HEK293 (cell line): ENCODE measurements around the gene SORL1.

Source experiments
- ATF2 ChIP-seq: fragments of 450-650 bp; formaldehyde crosslinking; IDR thresholded peaks from 2 replicates; pipeline ENCODE4 v1.5.1; 2016; ENCODE audit warnings: missing biosample characterization, missing genetic modification characterization, low read depth
- EGR2 ChIP-seq: fragments of 450-650 bp; formaldehyde crosslinking; IDR thresholded peaks from 2 replicates; pipeline ENCODE4 v1.5.1; 2016; ENCODE audit warnings: low read depth, missing biosample characterization, missing genetic modification characterization
- INSM2 ChIP-seq: fragments of 450-650 bp; formaldehyde crosslinking; IDR thresholded peaks from 2 replicates; pipeline ENCODE4 v1.5.1; 2016; ENCODE audit warnings: missing biosample characterization, missing genetic modification characterization
- PRDM10 ChIP-seq: fragments of 450-650 bp; formaldehyde crosslinking; IDR thresholded peaks from 2 replicates; pipeline ENCODE4 v1.5.1; 2016; ENCODE audit warnings: missing biosample characterization, missing genetic modification characterization
- SCRT1 ChIP-seq: fragments of 450-650 bp; formaldehyde crosslinking; IDR thresholded peaks from 2 replicates; pipeline ENCODE4 v1.5.1; 2016; ENCODE audit warnings: missing biosample characterization, missing genetic modification characterization, borderline replicate concordance
- ZBTB44 ChIP-seq: fragments of 450-650 bp; IDR thresholded peaks from 2 replicates; pipeline ENCODE4 v1.5.1; 2018; ENCODE audit warnings: missing biosample characterization, mild to moderate bottlenecking, missing genetic modification characterization
- ZFHX2 ChIP-seq: fragments of 450-650 bp; formaldehyde crosslinking; conservative IDR thresholded peaks from 2 replicates; pipeline ENCODE4 v1.5.1; 2016; ENCODE audit warnings: missing biosample characterization, missing genetic modification characterization
- ZFP3 ChIP-seq: fragments of 450-650 bp; formaldehyde crosslinking; IDR thresholded peaks from 2 replicates; pipeline ENCODE4 v1.5.1; 2016; ENCODE audit warnings: low read depth, missing biosample characterization, missing genetic modification characterization
- ZFP69B ChIP-seq: fragments of 450-650 bp; formaldehyde crosslinking; IDR thresholded peaks from 2 replicates; pipeline ENCODE4 v1.5.1; 2016; ENCODE audit warnings: missing biosample characterization, missing genetic modification characterization
- ZIC2 ChIP-seq: fragments of 450-650 bp; formaldehyde crosslinking; IDR thresholded peaks from 2 replicates; pipeline ENCODE4 v1.5.1; 2016; ENCODE audit warnings: missing biosample characterization, missing genetic modification characterization
- ZNF157 ChIP-seq: fragments of 450-650 bp; formaldehyde crosslinking; IDR thresholded peaks from 2 replicates; pipeline ENCODE4 v1.5.1; 2016; ENCODE audit warnings: missing biosample characterization, missing genetic modification characterization
- ZNF394 ChIP-seq: fragments of 450-650 bp; formaldehyde crosslinking; IDR thresholded peaks from 2 replicates; pipeline ENCODE4 v1.5.1; 2016; ENCODE audit warnings: missing biosample characterization, missing genetic modification characterization, mild to moderate bottlenecking, moderate library complexity, borderline replicate concordance
- ZNF488 ChIP-seq: fragments of 450-650 bp; formaldehyde crosslinking; IDR thresholded peaks from 2 replicates; pipeline ENCODE4 v1.5.1; 2016; ENCODE audit warnings: missing biosample characterization, missing genetic modification characterization
- ZNF510 ChIP-seq: fragments of 450-650 bp; formaldehyde crosslinking; IDR thresholded peaks from 2 replicates; pipeline ENCODE4 v1.5.1; 2018; ENCODE audit warnings: mild to moderate bottlenecking, missing genetic modification characterization, missing biosample characterization; ENCODE audit not compliant: insufficient replicate concordance
- ZNF514 ChIP-seq: fragments of 450-650 bp; formaldehyde crosslinking; IDR thresholded peaks from 2 replicates; pipeline ENCODE4 v1.5.1; 2016; ENCODE audit warnings: missing biosample characterization, missing genetic modification characterization
- ZNF530 ChIP-seq: fragments of 450-650 bp; formaldehyde crosslinking; IDR thresholded peaks from 2 replicates; pipeline ENCODE4 v1.5.1; 2016; ENCODE audit warnings: low read depth, missing biosample characterization, missing genetic modification characterization
- ZNF843 ChIP-seq: fragments of 450-650 bp; formaldehyde crosslinking; IDR thresholded peaks from 2 replicates; pipeline ENCODE4 v1.5.1; 2016; ENCODE audit warnings: missing biosample characterization, missing genetic modification characterization
- ZXDB ChIP-seq: fragments of 450-650 bp; formaldehyde crosslinking; IDR thresholded peaks from 2 replicates; pipeline ENCODE4 v1.5.1; 2016; ENCODE audit warnings: missing biosample characterization, missing genetic modification characterization

The SORL1 gene

GRCh38 chr11:121655537-121656327 lies 203.6 kb downstream of the SORL1 start (continued):
- TF ChIP-seq ZBTB44 (tag by site-specific recombination) (no peak), ZFP3 (tag by site-specific recombination) (no peak), ZXDB (tag by site-specific recombination) (peak; percentile 18; the same call in 1 of the 2 replicates), ZNF394 (no peak), ZNF843 (tag by site-specific recombination) (no peak), ZFP69B (tag by site-specific recombination) (no peak), ZNF488 (tag by site-specific recombination) (no peak), ATF2 (no peak), PRDM10 (peak; percentile 82), ZNF530 (tag by site-specific recombination) (no peak), ZNF510 (tag by site-specific recombination) (no peak), INSM2 (tag by site-specific recombination) (no peak), SCRT1 (tag by site-specific recombination) (peak; percentile 99), EGR2 (tag by site-specific recombination) (peak; percentile 29; the same call in 1 of the 2 replicates), ZNF157 (tag by site-specific recombination) (no peak), ZNF514 (tag by site-specific recombination) (no peak), ZIC2 (peak; percentile 34; the same call in 1 of the 2 replicates), ZFHX2 (tag by site-specific recombination) (peak; percentile 40)
